Smooth muscle cell (in vitro differentiated cells): ENCODE data around the gene PLAGL1. TPM values are rescaled to one million over a fixed set of nuclear protein-coding genes. Genes with fewer than 3 reads are reported as not detected.

Experiments used
- DNase-seq: peaks from one replicate; lab custom pipeline; 2025; ENCODE audit not compliant: unreplicated experiment; lab: John Stamatoyannopoulos, UW
- H2AFZ ChIP-seq: fragments of 200-600 bp; sonication (generic); 2 replicates; pipeline ENCODE4 v1.6.0; 2016; ENCODE audit warnings: antibody characterized with exemption, low read depth, mild to moderate bottlenecking
- H3F3A ChIP-seq: fragments of 200-600 bp; sonication (generic); 2 replicates; pipeline ENCODE4 v1.6.0; 2017; ENCODE audit warnings: antibody characterized with exemption, low read depth
- H3K27ac ChIP-seq: fragments of 200-600 bp; sonication (generic); 2 replicates; pipeline ENCODE4 v1.5.1; 2016; ENCODE audit warnings: low read depth, mild to moderate bottlenecking
- H3K27me3 ChIP-seq: fragments of 200-600 bp; sonication (generic); 2 replicates; pipeline ENCODE4 v1.6.1; 2016; ENCODE audit warnings: low read depth, mild to moderate bottlenecking
- H3K36me3 ChIP-seq: fragments of 200-600 bp; sonication (generic); 2 replicates; pipeline ENCODE4 v1.5.1; 2016; ENCODE audit warnings: low read depth
- H3K4me1 ChIP-seq: fragments of 200-600 bp; sonication (generic); 2 replicates; pipeline ENCODE4 v1.5.1; 2016; ENCODE audit warnings: low read depth
- H3K4me2 ChIP-seq: fragments of 200-600 bp; sonication (generic); 2 replicates; pipeline ENCODE4 v1.6.0; 2016; ENCODE audit warnings: mild to moderate bottlenecking
- H3K4me3 ChIP-seq: fragments of 200-600 bp; sonication (generic); 2 replicates; pipeline ENCODE4 v1.5.1; 2016; ENCODE audit warnings: mild to moderate bottlenecking
- H3K79me2 ChIP-seq: fragments of 200-600 bp; sonication (generic); 2 replicates; pipeline ENCODE4 v1.6.0; 2016; ENCODE audit warnings: low read depth, mild to moderate bottlenecking
- H3K9ac ChIP-seq: fragments of 200-600 bp; sonication (generic); 2 replicates; pipeline ENCODE4 v1.6.0; 2016; ENCODE audit warnings: low read depth
- H3K9me3 ChIP-seq: fragments of 200-600 bp; sonication (generic); replicated peaks from 2 replicates; pipeline ENCODE4 v1.5.1; 2016; ENCODE audit warnings: low read depth
- H4K20me1 ChIP-seq: fragments of 200-600 bp; sonication (generic); 2 replicates; pipeline ENCODE4 v1.6.0; 2016; ENCODE audit warnings: low read depth
- CTCF ChIP-seq: fragments of 200-600 bp; sonication (generic); IDR thresholded peaks from 2 replicates; pipeline ENCODE4 v1.5.1; 2017; ENCODE audit warnings: borderline replicate concordance, mild to moderate bottlenecking, antibody characterized with exemption; ENCODE audit not compliant: insufficient read depth, poor library complexity, severe bottlenecking
- WGBS: methylation state at CpG from one replicate; pipeline ENCODE4 v1.1.7; 2016; ENCODE audit warnings: low lambda C conversion rate; 5-methylcytosine and 5-hydroxymethylcytosine counted together
- polyA plus RNA-seq: library from polyadenylated mRNA; unstranded; fragments of >200 nt; fragmentation: Nextera tagmentation; extraction: Ambion mirVana; gene quantifications from 2 replicates; pipeline ENCODE4 v1.2.1, GENCODE V29; 2016
- total RNA-seq: library from RNA; depleted of rRNA; stranded (reverse); fragments of >200 nt; gene quantifications from 2 replicates; pipeline ENCODE4 v1.2.3, GENCODE V29; 2014

PLAGL1 gene
- total and polyA plus RNA-seq, 2 experiments from 2014 or later = 99.7 to 130 TPM

- Histone ChIP-seq H4K20me1 (no peaks in the 10 kb centered on the region), H3F3A (peaks cover 7% of the 10 kb centered on the region), H3K79me2 (no peaks in the 10 kb centered on the region), H3K9ac (no peak overlapping the region), H3K27ac (no peak overlapping the region), H3K27me3 (no peaks in the 10 kb centered on the region), H3K36me3 (no peaks in the 10 kb centered on the region), H3K9me3 (no peaks in the 10 kb centered on the region), H2AFZ (no peak overlapping the region), H3K4me1 (peaks cover 69% of the 10 kb centered on the region), H3K4me2 (no peak overlapping the region), H3K4me3 (no peak overlapping the region)
- no peak for TF ChIP-seq CTCF
- WGBS = 12% methylated on average over 4 of the region's 4 CpGs
- DNase-seq = no peak
Observed at GRCh38 chr6:143959927-143960326, 48.1 kb downstream of the PLAGL1 start.

DNA sequence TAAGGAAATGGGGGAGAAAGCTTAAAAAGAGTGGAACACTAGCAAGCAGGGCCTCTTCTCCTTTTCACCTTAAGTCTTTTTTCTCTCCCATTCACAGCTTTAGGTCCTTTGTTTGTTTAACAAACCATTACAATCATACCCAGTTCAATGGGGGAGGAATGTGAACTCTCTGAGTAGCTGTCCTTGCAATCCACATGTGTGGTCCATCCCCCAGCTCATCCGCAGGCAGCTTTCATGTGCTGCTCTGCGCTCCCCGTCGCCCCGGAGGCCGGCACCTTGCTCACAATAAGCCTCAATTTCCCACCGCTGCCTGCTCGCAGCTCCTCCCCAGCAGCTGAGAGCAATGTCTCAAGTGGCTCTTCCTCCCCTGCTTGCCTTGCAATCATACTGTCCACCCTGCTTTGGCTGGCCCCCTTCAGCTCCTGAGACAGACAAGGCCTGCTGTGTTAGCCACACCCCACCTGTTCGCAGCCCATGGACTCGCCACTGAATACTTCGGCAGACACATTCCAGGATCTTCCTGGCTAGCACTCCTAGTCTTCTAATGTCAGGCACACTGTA lies 49.1 kb downstream of the PLAGL1 start:
- H2AFZ ChIP-seq = no peak overlapping the region
- H3K36me3 ChIP-seq = no peaks in the 10 kb centered on the region
- no peaks in the 10 kb centered on the region for H3K9me3 ChIP-seq
- peaks cover 63% of the 10 kb centered on the region for H3K4me1 ChIP-seq
- no peak for TF ChIP-seq CTCF
- no peak for DNase-seq
- no peak overlapping the region for H3K27ac ChIP-seq
- H3K27me3 ChIP-seq = no peaks in the 10 kb centered on the region
- peaks cover 7% of the 10 kb centered on the region for H3F3A ChIP-seq
- no peaks in the 10 kb centered on the region for H3K79me2 ChIP-seq
- H3K4me2 ChIP-seq = no peak overlapping the region
- WGBS = 39% methylated on average over 11 of the region's 11 CpGs
- no peak overlapping the region for H3K9ac ChIP-seq
- no peaks in the 10 kb centered on the region for H4K20me1 ChIP-seq
- H3K4me3 ChIP-seq = no peak overlapping the region

- Histone ChIP-seq H3K4me3 (no peak overlapping the region), H3K9me3 (no peaks in the 10 kb centered on the region)
Observed at GRCh38 chr6:143957679-143958274, 50.3 kb downstream of the PLAGL1 start.

More at GRCh38 chr6:143957679-143958274, 50.3 kb downstream of the PLAGL1 start:
- no peaks in the 10 kb centered on the region for H3K27me3 ChIP-seq
- H3K27ac ChIP-seq = no peak overlapping the region
- no peaks in the 10 kb centered on the region for H4K20me1 ChIP-seq
- 43% methylated on average over 4 of the region's 4 CpGs for WGBS
- no peaks in the 10 kb centered on the region for H3K79me2 ChIP-seq
- DNase-seq = no peak
- H3K4me2 ChIP-seq = no peak overlapping the region
- peaks cover 7% of the 10 kb centered on the region for H3F3A ChIP-seq
- TF ChIP-seq CTCF = no peak
- H3K36me3 ChIP-seq = no peaks in the 10 kb centered on the region
- peaks cover 52% of the 10 kb centered on the region for H3K4me1 ChIP-seq
- no peak overlapping the region for H2AFZ ChIP-seq
- no peak overlapping the region for H3K9ac ChIP-seq
